ENCODE measurements around the gene TTLL3. TPM values are rescaled to one million over a fixed set of nuclear protein-coding genes. Genes with fewer than 3 reads are reported as not detected.
"Not testable (repeated sequence)": the region's sequence is repeated elsewhere in the genome, so short reads cannot be mapped to it uniquely, and the experiment has no call there.

The TTLL3 gene
- total RNA-seq, 3 donors from 2014 or later (not counting 1 experiment from before 2014, with no cell fraction given), result 133 to 137 (median 136) TPM

GRCh38 chr3:9863058-9863772, 53.2 kb downstream of the TTLL3 start:
- H3K4me3 Mint-ChIP-seq, result peak overlapping the region; percentile 28

GRCh38 chr3:9864200-9864927, 54.3 kb downstream of the TTLL3 start:
- Mint-ChIP-seq H3K27ac (no peak overlapping the region), H3K4me1 (peaks cover 16 to 23% of the 10 kb centered on the region in 2 donors), H3K9me3 (no peaks in the 10 kb centered on the region), H3K36me3 (no peaks in the 10 kb centered on the region), H3K4me3 (no peak overlapping the region), H3K27me3 (ENCODE audit: low read depth in 2 of 2) (no peaks in the 10 kb centered on the region)
- WGBS (ENCODE audit: insufficient coverage), result 91% methylated on average over 16 of the region's 16 CpGs
- intact Hi-C loops (cut with micrococcal nuclease), result no loop called here
- no peaks in the 10 kb centered on the region for H3K27me3 ChIP-seq (ENCODE audit: control insufficient read depth, insufficient read depth, low read length)
- no peak for DNase-seq
- peaks cover 40% of the 10 kb centered on the region for H3K4me1 ChIP-seq (ENCODE audit: control insufficient read depth, insufficient read depth, low read length)
- no peak overlapping the region for H3K4me3 ChIP-seq (ENCODE audit: low read length)
- no peak overlapping the region for H3K27ac ChIP-seq (ENCODE audit: low read length)
- no peak for TF ChIP-seq CTCF (IDR thresholded peaks at IDR 0.05)
- no peak for ATAC-seq
- H3K36me3 ChIP-seq (ENCODE audit: control insufficient read depth, insufficient read depth, low read length), result no peaks in the 10 kb centered on the region
- H3K9me3 ChIP-seq (ENCODE audit: control insufficient read depth, insufficient read depth, low read length), result no peaks in the 10 kb centered on the region

More at GRCh38 chr3:9863058-9863772, 53.2 kb downstream of the TTLL3 start:
- no peak for TF ChIP-seq CTCF (IDR thresholded peaks at IDR 0.05)
- WGBS (ENCODE audit: insufficient coverage), result 83% methylated on average over 22 of the region's 22 CpGs
- H3K9me3 ChIP-seq (ENCODE audit: control insufficient read depth, insufficient read depth, low read length), result no peaks in the 10 kb centered on the region
- H3K27ac ChIP-seq (ENCODE audit: low read length), result peak overlapping the region; percentile 88
- H3K27me3 Mint-ChIP-seq (ENCODE audit: low read depth in 2 of 2), result no peaks in the 10 kb centered on the region
- intact Hi-C loops (cut with micrococcal nuclease), result no loop called here
- no peak overlapping the region for H3K27ac Mint-ChIP-seq
- ATAC-seq (no peak), DNase-seq (no peak)
- H3K27me3 ChIP-seq (ENCODE audit: control insufficient read depth, insufficient read depth, low read length), result no peaks in the 10 kb centered on the region
- H3K4me1 Mint-ChIP-seq, result peaks cover 27 to 35% of the 10 kb centered on the region in 2 donors
- no peaks in the 10 kb centered on the region for H3K9me3 Mint-ChIP-seq
- peaks cover 46% of the 10 kb centered on the region for H3K4me1 ChIP-seq (ENCODE audit: control insufficient read depth, insufficient read depth, low read length)
- H3K36me3 ChIP-seq (ENCODE audit: control insufficient read depth, insufficient read depth, low read length), result no peaks in the 10 kb centered on the region
- H3K36me3 Mint-ChIP-seq, result no peaks in the 10 kb centered on the region
- no peak overlapping the region for H3K4me3 ChIP-seq (ENCODE audit: low read length)

- H3K27me3 Mint-ChIP-seq (ENCODE audit: low read depth in 2 of 2); H3K9me3 Mint-ChIP-seq; H3K27ac Mint-ChIP-seq; H3K4me3 Mint-ChIP-seq; H3K27ac ChIP-seq (ENCODE audit: low read length); ATAC-seq; H3K9me3 ChIP-seq (ENCODE audit: control insufficient read depth, insufficient read depth, low read length); H3K36me3 ChIP-seq (ENCODE audit: control insufficient read depth, insufficient read depth, low read length); intact Hi-C loops (cut with micrococcal nuclease); H3K4me3 ChIP-seq (ENCODE audit: low read length); H3K36me3 Mint-ChIP-seq; DNase-seq; H3K27me3 ChIP-seq (ENCODE audit: control insufficient read depth, insufficient read depth, low read length): not testable (repeated sequence)
- 97% methylated on average over 8 of the region's 10 CpGs for WGBS (ENCODE audit: insufficient coverage)
- H3K4me1 Mint-ChIP-seq, result peaks cover 12 to 19% of the 10 kb centered on the region in 2 donors
- H3K4me1 ChIP-seq (ENCODE audit: control insufficient read depth, insufficient read depth, low read length), result peaks cover 32% of the 10 kb centered on the region
These were observed 55.1 kb downstream of the TTLL3 start for GRCh38 chr3:9865125-9865637.

- H3K9me3 ChIP-seq (ENCODE audit: control insufficient read depth, insufficient read depth, low read length), result no peaks in the 10 kb centered on the region
- Mint-ChIP-seq H3K4me1 (peaks cover 8 to 9% of the 10 kb centered on the region in 2 donors), H3K36me3 (no peaks in the 10 kb centered on the region), H3K27me3 (ENCODE audit: low read depth in 2 of 2) (no peaks in the 10 kb centered on the region), H3K4me3 (no peak overlapping the region), H3K27ac (no peak overlapping the region), H3K9me3 (no peaks in the 10 kb centered on the region)
- H3K27ac ChIP-seq (ENCODE audit: low read length), result no peak overlapping the region
- ATAC-seq, result no peak
- no peak for DNase-seq
- H3K4me3 ChIP-seq (ENCODE audit: low read length), result no peak overlapping the region
- TF ChIP-seq CTCF (IDR thresholded peaks at IDR 0.05), result no peak
- peaks cover 18% of the 10 kb centered on the region for H3K4me1 ChIP-seq (ENCODE audit: control insufficient read depth, insufficient read depth, low read length)
- no peaks in the 10 kb centered on the region for H3K27me3 ChIP-seq (ENCODE audit: control insufficient read depth, insufficient read depth, low read length)
- no peaks in the 10 kb centered on the region for H3K36me3 ChIP-seq (ENCODE audit: control insufficient read depth, insufficient read depth, low read length)
- intact Hi-C loops (cut with micrococcal nuclease), result no loop called here
- WGBS (ENCODE audit: insufficient coverage), result 95% methylated on average over 8 of the region's 8 CpGs
These were observed 56.6 kb downstream of the TTLL3 start for GRCh38 chr3:9866639-9867038.
